Measurements from ENCODE around the gene SOD3. TPM values are rescaled to one million over a fixed set of nuclear protein-coding genes. Genes with fewer than 3 reads are reported as not detected.
A peak's percentile ranks its signal among the peaks of the same experiment; 100 is the strongest.

The SOD3 gene
- total RNA-seq, 1 experiment from 2014 or later: 10.7 TPM

DNA sequence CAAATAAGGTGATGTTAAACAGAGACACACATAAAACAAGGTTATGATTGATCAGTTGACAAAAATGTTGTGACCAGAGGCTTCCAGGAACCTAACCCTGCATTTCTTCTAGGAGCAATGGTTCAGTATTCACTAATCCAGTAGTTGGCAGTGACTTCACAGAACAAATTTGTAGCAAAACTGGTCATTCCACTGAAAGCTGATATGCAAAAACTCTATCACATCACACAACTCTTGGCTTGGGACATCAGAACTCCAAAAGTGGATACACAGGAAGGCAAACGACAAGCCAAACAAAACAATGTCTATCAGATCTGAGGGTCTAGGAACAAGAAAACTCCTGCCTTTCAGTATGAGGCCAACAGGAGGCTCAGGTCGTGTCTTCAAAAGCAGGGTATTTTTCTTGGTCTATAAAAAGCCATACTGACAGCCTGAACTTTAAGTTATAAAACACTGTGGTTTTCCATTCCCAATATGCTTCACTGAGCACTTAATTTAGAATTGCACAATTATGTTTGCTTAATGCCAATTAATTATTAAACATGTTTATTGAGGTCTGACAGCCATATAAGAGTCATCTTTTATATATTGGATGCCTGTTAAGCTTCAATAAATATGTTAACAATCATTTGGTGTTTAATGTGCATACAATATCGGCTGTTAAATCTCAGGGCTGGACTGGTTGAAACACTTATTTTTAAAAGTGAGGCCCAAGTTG is 45.6 kb downstream of the SOD3 start:
- Histone ChIP-seq H4K20me1 (ENCODE audit: low read length) (no peaks in the 10 kb centered on the region), H3K9ac (ENCODE audit: low read length) (no peak overlapping the region), H3K79me2 (ENCODE audit: low read length) (no peaks in the 10 kb centered on the region), H3K4me1 (ENCODE audit: insufficient read depth, low read length) (peaks cover 19% of the 10 kb centered on the region), H3F3A (ENCODE audit: low read length, unreplicated experiment) (no peaks in the 10 kb centered on the region), H3K27ac (ENCODE audit: low read length) (peak overlapping the region; percentile 75), H2AFZ (ENCODE audit: low read length) (no peak overlapping the region), H3K4me2 (ENCODE audit: low read length) (peak overlapping the region; percentile 57), H3K9me3 (ENCODE audit: low read length) (0 out of 2 replicates have a peak, but pooled peaks cover 6% of the 10 kb centered on the region), H3K9me2 (replicated peaks; ENCODE audit: low read length) (no peaks in the 10 kb centered on the region), H3K36me3 (ENCODE audit: low read depth, low read length) (peaks cover 6% of the 10 kb centered on the region; the same call in 1 of the 2 replicates), H3K4me3 (ENCODE audit: low read length) (peak overlapping the region; percentile 30; the same call in 1 of the 2 replicates), H3K27me3 (ENCODE audit: low read length) (no peaks in the 10 kb centered on the region)
- ChIA-PET POLR2A (ENCODE audit: unreplicated experiment) (no interaction called here), CTCF (no interaction called here)
- BruUV-seq (replicated peaks): no TSS peak
- ATAC-seq (peak; percentile 66), DNase-seq (peak; percentile 83)
- intact Hi-C loops (cut with micrococcal nuclease): loop anchor here (5.0 kb wide), 4 partner anchors 44 to 131 kb away; partner anchors contain the start of genes CCDC149 and SOD3
- TF ChIP-seq EZH2 (IDR thresholded peaks at IDR 0.05; ENCODE audit: low read length, unreplicated experiment) (no peak), EZH2phosphoT487 (IDR thresholded peaks at IDR 0.05; ENCODE audit: borderline replicate concordance, low read length) (no peak)
- TF ChIP-seq, protein P1, sequence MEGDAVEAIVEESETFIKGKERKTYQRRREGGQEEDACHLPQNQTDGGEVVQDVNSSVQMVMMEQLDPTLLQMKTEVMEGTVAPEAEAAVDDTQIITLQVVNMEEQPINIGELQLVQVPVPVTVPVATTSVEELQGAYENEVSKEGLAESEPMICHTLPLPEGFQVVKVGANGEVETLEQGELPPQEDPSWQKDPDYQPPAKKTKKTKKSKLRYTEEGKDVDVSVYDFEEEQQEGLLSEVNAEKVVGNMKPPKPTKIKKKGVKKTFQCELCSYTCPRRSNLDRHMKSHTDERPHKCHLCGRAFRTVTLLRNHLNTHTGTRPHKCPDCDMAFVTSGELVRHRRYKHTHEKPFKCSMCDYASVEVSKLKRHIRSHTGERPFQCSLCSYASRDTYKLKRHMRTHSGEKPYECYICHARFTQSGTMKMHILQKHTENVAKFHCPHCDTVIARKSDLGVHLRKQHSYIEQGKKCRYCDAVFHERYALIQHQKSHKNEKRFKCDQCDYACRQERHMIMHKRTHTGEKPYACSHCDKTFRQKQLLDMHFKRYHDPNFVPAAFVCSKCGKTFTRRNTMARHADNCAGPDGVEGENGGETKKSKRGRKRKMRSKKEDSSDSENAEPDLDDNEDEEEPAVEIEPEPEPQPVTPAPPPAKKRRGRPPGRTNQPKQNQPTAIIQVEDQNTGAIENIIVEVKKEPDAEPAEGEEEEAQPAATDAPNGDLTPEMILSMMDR (conservative IDR thresholded peaks at IDR 0.05; ENCODE audit: low read depth, low read length): peak; percentile 23; the same call in 1 of the 2 replicates

DNA sequence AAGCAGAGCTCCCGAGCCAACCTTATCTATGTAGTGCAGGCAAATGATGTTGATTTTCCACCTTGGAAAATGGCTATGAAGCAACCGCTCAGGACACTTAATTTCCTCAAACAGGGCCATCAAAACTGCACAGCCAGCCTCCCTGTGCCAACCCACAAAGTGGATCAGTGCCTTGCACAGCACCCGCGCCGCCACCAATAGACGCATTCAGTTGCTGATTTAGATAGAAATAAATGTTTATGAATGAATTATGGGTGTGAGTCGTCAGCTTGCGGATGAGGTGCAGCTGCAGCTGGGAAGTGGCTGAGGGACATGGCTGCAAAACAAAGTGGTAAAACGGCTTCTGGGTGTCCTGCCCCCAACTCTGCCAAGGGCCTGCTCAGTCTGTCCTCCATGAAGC is 47.0 kb downstream of the SOD3 start:
- intact Hi-C loops (cut with micrococcal nuclease): loop anchor here (5.0 kb wide), 4 partner anchors 45 to 130 kb away; partner anchors contain the start of genes CCDC149 and SOD3

More for the DNA sequence above, 47.0 kb downstream of the SOD3 start:
- Histone ChIP-seq H3K9me2 (replicated peaks; ENCODE audit: low read length) (no peaks in the 10 kb centered on the region), H4K20me1 (ENCODE audit: low read length) (no peaks in the 10 kb centered on the region), H3F3A (ENCODE audit: low read length, unreplicated experiment) (no peaks in the 10 kb centered on the region), H3K9me3 (ENCODE audit: low read length) (0 out of 2 replicates have a peak, but pooled peaks cover 6% of the 10 kb centered on the region), H3K36me3 (ENCODE audit: low read depth, low read length) (peaks cover 6% of the 10 kb centered on the region; the same call in 1 of the 2 replicates), H3K27ac (ENCODE audit: low read length) (no peak overlapping the region), H3K27me3 (ENCODE audit: low read length) (no peaks in the 10 kb centered on the region), H3K4me2 (ENCODE audit: low read length) (no peak overlapping the region), H3K79me2 (ENCODE audit: low read length) (no peaks in the 10 kb centered on the region), H2AFZ (ENCODE audit: low read length) (no peak overlapping the region), H3K9ac (ENCODE audit: low read length) (no peak overlapping the region), H3K4me3 (ENCODE audit: low read length) (no peak overlapping the region), H3K4me1 (ENCODE audit: insufficient read depth, low read length) (peaks cover 19% of the 10 kb centered on the region)
- no TSS peak for BruUV-seq (replicated peaks)
- ChIA-PET POLR2A (ENCODE audit: unreplicated experiment) (no interaction called here), CTCF (no interaction called here)
- ATAC-seq (peak; percentile 12), DNase-seq (no peak)
- no peak for TF ChIP-seq EZH2phosphoT487 (IDR thresholded peaks at IDR 0.05; ENCODE audit: borderline replicate concordance, low read length)
- no peak for TF ChIP-seq EZH2 (IDR thresholded peaks at IDR 0.05; ENCODE audit: low read length, unreplicated experiment)
- TF ChIP-seq, protein P1 (conservative IDR thresholded peaks at IDR 0.05; ENCODE audit: low read depth, low read length): no peak

All from PC-3 (cell line).